ENCODE results near the gene SLC37A4. TPM values are rescaled to one million over a fixed set of nuclear protein-coding genes. Genes with fewer than 3 reads are reported as not detected.
"Not testable (repeated sequence)": the region's sequence is repeated elsewhere in the genome, so short reads cannot be mapped to it uniquely, and the experiment has no call there.

SLC37A4 gene
- total RNA-seq, 4 donors from 2014 or later: 24.6 to 32.2 (median 29.2) TPM

- Histone ChIP-seq H3K36me3 (peaks cover 0 to 40% (median 18%) of the 10 kb centered on the region in 3 donors), H3K27me3 (no peaks in the 10 kb centered on the region), H3K4me1 (no peaks in the 10 kb centered on the region), H3K27ac (no peak overlapping the region), H3K9me3 (no peaks in the 10 kb centered on the region), H3K4me3 (no peak overlapping the region)
- DNase-seq (ENCODE audit: low spot score in 2 of 2): no peak
- TF ChIP-seq, protein P1, sequence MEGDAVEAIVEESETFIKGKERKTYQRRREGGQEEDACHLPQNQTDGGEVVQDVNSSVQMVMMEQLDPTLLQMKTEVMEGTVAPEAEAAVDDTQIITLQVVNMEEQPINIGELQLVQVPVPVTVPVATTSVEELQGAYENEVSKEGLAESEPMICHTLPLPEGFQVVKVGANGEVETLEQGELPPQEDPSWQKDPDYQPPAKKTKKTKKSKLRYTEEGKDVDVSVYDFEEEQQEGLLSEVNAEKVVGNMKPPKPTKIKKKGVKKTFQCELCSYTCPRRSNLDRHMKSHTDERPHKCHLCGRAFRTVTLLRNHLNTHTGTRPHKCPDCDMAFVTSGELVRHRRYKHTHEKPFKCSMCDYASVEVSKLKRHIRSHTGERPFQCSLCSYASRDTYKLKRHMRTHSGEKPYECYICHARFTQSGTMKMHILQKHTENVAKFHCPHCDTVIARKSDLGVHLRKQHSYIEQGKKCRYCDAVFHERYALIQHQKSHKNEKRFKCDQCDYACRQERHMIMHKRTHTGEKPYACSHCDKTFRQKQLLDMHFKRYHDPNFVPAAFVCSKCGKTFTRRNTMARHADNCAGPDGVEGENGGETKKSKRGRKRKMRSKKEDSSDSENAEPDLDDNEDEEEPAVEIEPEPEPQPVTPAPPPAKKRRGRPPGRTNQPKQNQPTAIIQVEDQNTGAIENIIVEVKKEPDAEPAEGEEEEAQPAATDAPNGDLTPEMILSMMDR (IDR thresholded peaks at IDR 0.05): no peak
- TF ChIP-seq EP300 (IDR thresholded peaks at IDR 0.05): no peak
- TF ChIP-seq POLR2A (IDR thresholded peaks at IDR 0.05): no peak
- 89 to 92% methylated on average over 9 of the region's 9 CpGs for WGBS, 2 donors
Measured at GRCh38 chr11:119042927-119043326, 12.2 kb upstream of the SLC37A4 start.

DNA sequence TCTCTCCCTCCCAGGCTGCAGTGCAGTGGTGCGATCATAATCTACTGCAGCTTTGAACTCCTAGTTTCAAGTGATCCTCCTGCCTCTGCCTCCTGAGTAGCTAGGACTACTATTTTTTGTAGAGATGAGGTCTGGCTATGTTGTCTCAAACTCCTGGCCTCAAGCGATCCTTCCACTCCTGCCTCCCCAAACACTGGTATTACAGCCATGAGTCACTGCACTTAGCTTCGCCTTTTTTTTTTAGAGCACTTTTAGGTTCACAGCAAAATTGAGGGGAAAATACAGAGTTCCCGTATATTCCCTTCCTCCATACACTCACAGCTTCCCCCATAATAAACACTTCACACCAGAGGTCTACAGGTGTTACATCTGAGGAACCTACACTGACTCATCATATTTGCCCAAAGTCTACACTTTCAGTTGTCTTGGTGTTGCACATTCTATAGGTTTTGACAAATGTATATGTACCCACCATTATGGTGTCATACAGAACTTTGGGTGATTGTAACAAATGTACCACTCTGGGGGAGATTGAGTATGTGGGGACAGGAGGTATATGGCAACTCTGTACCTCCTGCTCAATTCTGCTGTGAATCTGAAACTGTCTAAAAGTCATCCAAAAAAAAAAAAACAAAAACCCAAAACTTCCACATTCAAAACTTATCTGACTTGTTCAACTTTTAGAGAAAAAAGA, 11.3 kb upstream of the SLC37A4 start:
- Histone ChIP-seq H3K4me1 (no peaks in the 10 kb centered on the region), H3K27me3 (no peaks in the 10 kb centered on the region), H3K9me3 (no peaks in the 10 kb centered on the region), H3K36me3 (peaks cover 0 to 30% (median 11%) of the 10 kb centered on the region in 3 donors), H3K27ac (no peak overlapping the region), H3K4me3 (no peak overlapping the region)
- no peak for DNase-seq (ENCODE audit: low spot score in 2 of 2)
- TF ChIP-seq POLR2A (IDR thresholded peaks at IDR 0.05): no peak
- TF ChIP-seq, protein P1 (IDR thresholded peaks at IDR 0.05): no peak
- no peak for TF ChIP-seq EP300 (IDR thresholded peaks at IDR 0.05)
- 86 to 93% methylated on average over 4 of the region's 4 CpGs for WGBS, 2 donors

DNA sequence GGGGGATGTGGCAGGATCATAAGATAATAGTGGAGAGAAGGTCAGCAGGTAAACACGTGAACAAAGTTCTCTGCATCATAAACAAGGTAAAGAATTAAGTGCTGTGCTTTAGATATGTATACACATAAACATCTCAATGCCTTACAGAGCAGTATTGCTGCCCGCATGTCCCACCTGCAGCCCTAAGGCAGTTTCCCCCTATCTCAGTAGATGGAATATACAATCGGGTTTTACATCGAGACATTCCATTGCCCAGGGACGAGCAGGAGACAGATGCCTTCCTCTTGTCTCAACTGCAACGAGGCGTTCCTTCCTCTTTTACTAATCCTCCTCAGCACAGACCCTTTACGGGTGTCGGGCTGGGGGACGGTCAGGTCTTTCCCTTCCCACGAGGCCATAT, 8.8 kb upstream of the SLC37A4 start:
- H3K27me3 ChIP-seq; H3K36me3 ChIP-seq; H3K4me3 ChIP-seq; DNase-seq (ENCODE audit: low spot score in 2 of 2); H3K4me1 ChIP-seq; H3K9me3 ChIP-seq; H3K27ac ChIP-seq: not testable (repeated sequence)
- 37 to 39% methylated on average over 11 of the region's 11 CpGs for WGBS, 2 donors

DNA sequence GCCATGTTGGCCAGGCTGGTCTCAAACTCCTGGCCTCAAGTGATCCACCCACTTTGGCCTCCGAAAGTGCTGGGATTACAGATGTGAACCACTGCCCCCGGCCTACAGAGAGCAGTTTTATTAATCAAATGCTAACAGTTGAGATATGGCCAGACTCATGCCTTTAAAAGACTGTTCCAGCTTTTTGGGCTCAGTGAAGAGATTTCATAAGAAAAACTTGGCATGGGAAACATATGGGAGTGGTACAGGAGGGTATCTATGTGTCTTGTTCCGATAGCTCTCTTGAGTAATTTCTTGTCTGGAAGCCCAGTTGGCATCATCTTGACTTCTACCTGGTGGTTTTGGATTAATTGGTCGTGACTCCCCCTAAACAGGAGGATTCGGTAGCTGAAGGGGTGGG, 8.2 kb upstream of the SLC37A4 start:
- Histone ChIP-seq H3K27me3 (no peaks in the 10 kb centered on the region), H3K4me3 (no peak overlapping the region), H3K27ac (no peak overlapping the region), H3K36me3 (no peaks in the 10 kb centered on the region), H3K4me1 (no peaks in the 10 kb centered on the region), H3K9me3 (no peaks in the 10 kb centered on the region)
- DNase-seq (ENCODE audit: low spot score in 2 of 2): no peak
- WGBS, 2 donors: 81 to 89% methylated on average over 5 of the region's 5 CpGs
- TF ChIP-seq, protein P1 (IDR thresholded peaks at IDR 0.05): no peak
- no peak for TF ChIP-seq EP300 (IDR thresholded peaks at IDR 0.05)
- TF ChIP-seq POLR2A (IDR thresholded peaks at IDR 0.05): no peak

- Histone ChIP-seq H3K4me3 (no peak overlapping the region), H3K4me1 (peaks cover 0 to 15% (median 6%) of the 10 kb centered on the region in 4 donors), H3K27me3 (no peaks in the 10 kb centered on the region), H3K9me3 (no peaks in the 10 kb centered on the region), H3K27ac (no peak overlapping the region), H3K36me3 (no peaks in the 10 kb centered on the region)
- 75 to 77% methylated on average over 3 of the region's 3 CpGs for WGBS, 2 donors
- no peak for TF ChIP-seq EP300 (IDR thresholded peaks at IDR 0.05)
- TF ChIP-seq POLR2A (IDR thresholded peaks at IDR 0.05): no peak
- TF ChIP-seq, protein P1 (IDR thresholded peaks at IDR 0.05): no peak
- DNase-seq (ENCODE audit: low spot score in 2 of 2): no peak
Measured at GRCh38 chr11:119034813-119035212, 4.1 kb upstream of the SLC37A4 start.

GRCh38 chr11:119033421-119033820, 2.7 kb upstream of the SLC37A4 start:
- not testable (repeated sequence) for H3K9me3 ChIP-seq; H3K27ac ChIP-seq; H3K4me3 ChIP-seq; DNase-seq (ENCODE audit: low spot score in 2 of 2); H3K27me3 ChIP-seq; H3K36me3 ChIP-seq
- WGBS, 2 donors: 80 to 81% methylated on average over 10 of the region's 10 CpGs
- H3K4me1 ChIP-seq: peaks cover 0 to 29% (median 15%) of the 10 kb centered on the region in 4 donors

Measured in tibial nerve (tissue), 4 donors.